Neural crest cell (in vitro differentiated cells): ENCODE measurements around the gene JPT2. TPM values are rescaled to one million over a fixed set of nuclear protein-coding genes. Genes with fewer than 3 reads are reported as not detected.

Experiments used
- DNase-seq: peaks from one replicate; pipeline ENCODE4 v3.0.0; 2021; ENCODE audit warnings: low read depth, mixed read lengths, low spot score
- H3K27ac Mint-ChIP-seq: one replicate; pipeline ENCODE4 v1.8.0; 2021; ENCODE audit warnings: mild to moderate bottlenecking, mixed read lengths; ENCODE audit not compliant: unreplicated experiment
- H3K27me3 Mint-ChIP-seq: 2 replicates; pipeline ENCODE4 v1.8.0; 2021; ENCODE audit warnings: low read depth, mild to moderate bottlenecking, mixed read lengths
- H3K36me3 Mint-ChIP-seq: 2 replicates; pipeline ENCODE4 v1.8.0; 2021; ENCODE audit warnings: low read depth, mild to moderate bottlenecking, mixed read lengths
- H3K4me1 Mint-ChIP-seq: 2 replicates; pipeline ENCODE4 v1.8.0; 2021; ENCODE audit warnings: mixed read lengths
- H3K4me3 Mint-ChIP-seq: one replicate; pipeline ENCODE4 v1.8.0; 2021; ENCODE audit warnings: mild to moderate bottlenecking, mixed read lengths
- H3K9me3 Mint-ChIP-seq: 2 replicates; pipeline ENCODE4 v1.8.0; 2021; ENCODE audit warnings: mixed read lengths
- total RNA-seq: library from RNA; stranded (reverse); gene quantifications from 2 replicates; pipeline ENCODE4 v1.2.1, GENCODE V29; 2021
- TF ChIP-seq, protein P1 (sequence below): fragments of 200-600 bp; sonication (generic); conservative IDR thresholded peaks from 2 replicates; pipeline ENCODE4 v1.5.0; 2021; ENCODE audit warnings: antibody characterized with exemption, mild to moderate bottlenecking

JPT2 gene
- total RNA-seq, 1 donor from 2014 or later, result 247 TPM

GRCh38 chr16:1691276-1691675, 13.2 kb downstream of the JPT2 start:
- DNase-seq, result no peak
- TF ChIP-seq, protein P1, sequence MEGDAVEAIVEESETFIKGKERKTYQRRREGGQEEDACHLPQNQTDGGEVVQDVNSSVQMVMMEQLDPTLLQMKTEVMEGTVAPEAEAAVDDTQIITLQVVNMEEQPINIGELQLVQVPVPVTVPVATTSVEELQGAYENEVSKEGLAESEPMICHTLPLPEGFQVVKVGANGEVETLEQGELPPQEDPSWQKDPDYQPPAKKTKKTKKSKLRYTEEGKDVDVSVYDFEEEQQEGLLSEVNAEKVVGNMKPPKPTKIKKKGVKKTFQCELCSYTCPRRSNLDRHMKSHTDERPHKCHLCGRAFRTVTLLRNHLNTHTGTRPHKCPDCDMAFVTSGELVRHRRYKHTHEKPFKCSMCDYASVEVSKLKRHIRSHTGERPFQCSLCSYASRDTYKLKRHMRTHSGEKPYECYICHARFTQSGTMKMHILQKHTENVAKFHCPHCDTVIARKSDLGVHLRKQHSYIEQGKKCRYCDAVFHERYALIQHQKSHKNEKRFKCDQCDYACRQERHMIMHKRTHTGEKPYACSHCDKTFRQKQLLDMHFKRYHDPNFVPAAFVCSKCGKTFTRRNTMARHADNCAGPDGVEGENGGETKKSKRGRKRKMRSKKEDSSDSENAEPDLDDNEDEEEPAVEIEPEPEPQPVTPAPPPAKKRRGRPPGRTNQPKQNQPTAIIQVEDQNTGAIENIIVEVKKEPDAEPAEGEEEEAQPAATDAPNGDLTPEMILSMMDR, result no peak
- Mint-ChIP-seq H3K36me3 (peaks cover 29% of the 10 kb centered on the region), H3K9me3 (no peaks in the 10 kb centered on the region), H3K27ac (no peak overlapping the region), H3K4me1 (no peaks in the 10 kb centered on the region), H3K27me3 (no peaks in the 10 kb centered on the region), H3K4me3 (peak overlapping the region; percentile 17)

DNA sequence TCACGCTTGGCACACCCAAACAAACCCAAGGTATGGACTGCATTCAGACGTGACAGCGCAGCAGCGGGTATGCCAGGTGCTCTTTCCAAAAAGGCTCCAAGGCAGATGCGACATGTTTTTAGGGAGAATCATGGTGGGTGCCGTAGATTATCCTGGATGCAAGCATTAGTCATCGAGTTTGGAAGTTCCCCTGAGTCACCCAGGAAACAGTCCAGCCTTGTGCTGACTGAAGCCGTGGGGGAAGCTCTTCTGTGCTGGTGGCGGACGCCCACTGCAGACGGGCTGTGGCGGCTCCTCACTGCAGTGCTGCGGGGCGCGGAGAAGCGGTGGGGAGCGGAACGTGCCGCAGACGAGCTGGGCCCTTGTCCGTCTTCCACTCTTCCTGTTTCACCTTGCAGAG, 13.9 kb downstream of the JPT2 start:
- TF ChIP-seq, protein P1, result no peak
- no peak for DNase-seq
- H3K27ac Mint-ChIP-seq, result no peak overlapping the region
- no peaks in the 10 kb centered on the region for H3K9me3 Mint-ChIP-seq
- no peaks in the 10 kb centered on the region for H3K4me1 Mint-ChIP-seq
- no peak overlapping the region for H3K4me3 Mint-ChIP-seq
- peaks cover 34% of the 10 kb centered on the region for H3K36me3 Mint-ChIP-seq
- H3K27me3 Mint-ChIP-seq, result no peaks in the 10 kb centered on the region

GRCh38 chr16:1696863-1697262, 18.8 kb downstream of the JPT2 start:
- Mint-ChIP-seq H3K36me3 (peaks cover 34% of the 10 kb centered on the region), H3K9me3 (no peaks in the 10 kb centered on the region), H3K27me3 (no peaks in the 10 kb centered on the region), H3K27ac (no peak overlapping the region), H3K4me3 (no peak overlapping the region), H3K4me1 (no peaks in the 10 kb centered on the region)
- DNase-seq, result no peak
- TF ChIP-seq, protein P1, result no peak

DNA sequence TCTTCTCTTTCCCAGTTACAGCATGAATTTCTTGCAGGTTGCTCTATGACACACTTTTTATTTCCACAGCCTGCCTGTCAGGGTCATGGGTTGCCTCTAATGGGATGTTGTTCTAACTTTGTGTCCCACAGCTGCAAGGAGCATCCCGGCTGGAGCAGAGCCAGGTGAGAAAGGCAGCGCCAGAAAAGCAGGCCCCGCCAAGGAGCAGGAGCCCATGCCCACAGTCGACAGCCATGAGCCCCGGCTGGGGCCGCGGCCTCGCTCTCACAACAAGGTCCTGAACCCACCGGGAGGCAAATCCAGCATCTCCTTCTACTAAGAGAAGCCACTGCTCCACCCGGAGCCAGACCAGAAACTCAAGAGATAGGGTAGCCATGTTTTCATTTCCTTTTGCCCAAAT, 20.6 kb downstream of the JPT2 start:
- TF ChIP-seq, protein P1, result no peak
- H3K27ac Mint-ChIP-seq, result no peak overlapping the region

DNA sequence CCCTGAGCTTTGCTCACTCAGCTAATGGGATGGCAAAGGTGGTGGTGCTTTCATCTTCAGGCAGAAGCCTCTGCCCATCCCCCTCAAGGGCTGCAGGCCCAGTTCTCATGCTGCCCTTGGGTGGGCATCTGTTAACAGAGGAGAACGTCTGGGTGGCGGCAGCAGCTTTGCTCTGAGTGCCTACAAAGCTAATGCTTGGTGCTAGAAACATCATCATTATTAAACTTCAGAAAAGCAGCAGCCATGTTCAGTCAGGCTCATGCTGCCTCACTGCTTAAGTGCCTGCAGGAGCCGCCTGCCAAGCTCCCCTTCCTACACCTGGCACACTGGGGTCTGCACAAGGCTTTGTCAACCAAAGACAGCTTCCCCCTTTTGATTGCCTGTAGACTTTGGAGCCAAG, 22.2 kb downstream of the JPT2 start:
- Mint-ChIP-seq H3K9me3 (no peaks in the 10 kb centered on the region), H3K4me3 (no peak overlapping the region), H3K4me1 (peaks cover 9% of the 10 kb centered on the region), H3K27ac (no peak overlapping the region), H3K36me3 (peaks cover 16% of the 10 kb centered on the region), H3K27me3 (no peaks in the 10 kb centered on the region)
- no peak for DNase-seq
- TF ChIP-seq, protein P1, result no peak

More for the DNA sequence above, 20.6 kb downstream of the JPT2 start:
- no peaks in the 10 kb centered on the region for H3K9me3 Mint-ChIP-seq
- H3K36me3 Mint-ChIP-seq, result peaks cover 23% of the 10 kb centered on the region
- peak overlapping the region; percentile 56 for H3K4me3 Mint-ChIP-seq
- DNase-seq, result no peak
- no peaks in the 10 kb centered on the region for H3K27me3 Mint-ChIP-seq
- no peaks in the 10 kb centered on the region for H3K4me1 Mint-ChIP-seq
